Measurements from ENCODE around the gene XYLT2. TPM values are rescaled to one million over a fixed set of nuclear protein-coding genes. Genes with fewer than 3 reads are reported as not detected.

XYLT2 gene
- total and polyA plus RNA-seq, 10 of the 15 experiments (the other 5 are each of a cell fraction or from before 2014, with no cell fraction given) = 0.82 to 20.6 (median 13.0) TPM

GRCh38 chr17:50297407-50297865, 48.5 kb upstream of the XYLT2 start (continued):
- TF ChIP-seq, protein P1, sequence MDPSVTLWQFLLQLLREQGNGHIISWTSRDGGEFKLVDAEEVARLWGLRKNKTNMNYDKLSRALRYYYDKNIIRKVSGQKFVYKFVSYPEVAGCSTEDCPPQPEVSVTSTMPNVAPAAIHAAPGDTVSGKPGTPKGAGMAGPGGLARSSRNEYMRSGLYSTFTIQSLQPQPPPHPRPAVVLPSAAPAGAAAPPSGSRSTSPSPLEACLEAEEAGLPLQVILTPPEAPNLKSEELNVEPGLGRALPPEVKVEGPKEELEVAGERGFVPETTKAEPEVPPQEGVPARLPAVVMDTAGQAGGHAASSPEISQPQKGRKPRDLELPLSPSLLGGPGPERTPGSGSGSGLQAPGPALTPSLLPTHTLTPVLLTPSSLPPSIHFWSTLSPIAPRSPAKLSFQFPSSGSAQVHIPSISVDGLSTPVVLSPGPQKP (IDR thresholded peaks at IDR 0.05; ENCODE audit: low read depth, low read length) = no peak
- TF ChIP-seq, protein P2, sequence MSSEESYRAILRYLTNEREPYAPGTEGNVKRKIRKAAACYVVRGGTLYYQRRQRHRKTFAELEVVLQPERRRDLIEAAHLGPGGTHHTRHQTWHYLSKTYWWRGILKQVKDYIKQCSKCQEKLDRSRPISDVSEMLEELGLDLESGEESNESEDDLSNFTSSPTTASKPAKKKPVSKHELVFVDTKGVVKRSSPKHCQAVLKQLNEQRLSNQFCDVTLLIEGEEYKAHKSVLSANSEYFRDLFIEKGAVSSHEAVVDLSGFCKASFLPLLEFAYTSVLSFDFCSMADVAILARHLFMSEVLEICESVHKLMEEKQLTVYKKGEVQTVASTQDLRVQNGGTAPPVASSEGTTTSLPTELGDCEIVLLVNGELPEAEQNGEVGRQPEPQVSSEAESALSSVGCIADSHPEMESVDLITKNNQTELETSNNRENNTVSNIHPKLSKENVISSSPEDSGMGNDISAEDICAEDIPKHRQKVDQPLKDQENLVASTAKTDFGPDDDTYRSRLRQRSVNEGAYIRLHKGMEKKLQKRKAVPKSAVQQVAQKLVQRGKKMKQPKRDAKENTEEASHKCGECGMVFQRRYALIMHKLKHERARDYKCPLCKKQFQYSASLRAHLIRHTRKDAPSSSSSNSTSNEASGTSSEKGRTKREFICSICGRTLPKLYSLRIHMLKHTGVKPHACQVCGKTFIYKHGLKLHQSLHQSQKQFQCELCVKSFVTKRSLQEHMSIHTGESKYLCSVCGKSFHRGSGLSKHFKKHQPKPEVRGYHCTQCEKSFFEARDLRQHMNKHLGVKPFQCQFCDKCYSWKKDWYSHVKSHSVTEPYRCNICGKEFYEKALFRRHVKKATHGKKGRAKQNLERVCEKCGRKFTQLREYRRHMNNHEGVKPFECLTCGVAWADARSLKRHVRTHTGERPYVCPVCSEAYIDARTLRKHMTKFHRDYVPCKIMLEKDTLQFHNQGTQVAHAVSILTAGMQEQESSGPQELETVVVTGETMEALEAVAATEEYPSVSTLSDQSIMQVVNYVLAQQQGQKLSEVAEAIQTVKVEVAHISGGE (CRISPR knock-in tag; IDR thresholded peaks at IDR 0.05) = no peak
- TF ChIP-seq EED (IDR thresholded peaks at IDR 0.05; ENCODE audit: low read depth) = no peak
- TF ChIP-seq SPI1 (IDR thresholded peaks at IDR 0.05; ENCODE audit: borderline replicate concordance, insufficient read depth, low read depth, low read length) = no peak
- no peak for TF ChIP-seq CEBPB (IDR thresholded peaks at IDR 0.05; ENCODE audit: borderline replicate concordance in 1 of 2, low read depth in 2 of 2, low read length in 2 of 2)
- TF ChIP-seq POLR2A (IDR thresholded peaks at IDR 0.05; ENCODE audit: low read depth, low read length) = no peak
- TF ChIP-seq MAX (IDR thresholded peaks at IDR 0.05; ENCODE audit: low read depth, low read length) = 0 out of 2 replicates have a peak, but pooled peaks have one; percentile 18
- TF ChIP-seq RAD21 (IDR thresholded peaks at IDR 0.05; ENCODE audit: insufficient read depth, low read depth, low read length) = peak; percentile 100
- TF ChIP-seq, protein P3, sequence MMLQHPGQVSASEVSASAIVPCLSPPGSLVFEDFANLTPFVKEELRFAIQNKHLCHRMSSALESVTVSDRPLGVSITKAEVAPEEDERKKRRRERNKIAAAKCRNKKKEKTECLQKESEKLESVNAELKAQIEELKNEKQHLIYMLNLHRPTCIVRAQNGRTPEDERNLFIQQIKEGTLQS (IDR thresholded peaks at IDR 0.05; ENCODE audit: borderline replicate concordance, extremely low read depth, low read depth, low read length) = 0 out of 2 replicates have a peak, but pooled peaks have one; percentile 7
- no peak for TF ChIP-seq CBFB (IDR thresholded peaks at IDR 0.05; ENCODE audit: low read depth)
- no peak for TF ChIP-seq BCLAF1 (IDR thresholded peaks at IDR 0.05)
- no peak for TF ChIP-seq RBBP5 (conservative IDR thresholded peaks at IDR 0.05)
- TF ChIP-seq CBX3 (IDR thresholded peaks at IDR 0.05; ENCODE audit: borderline replicate concordance, low read depth) = no peak
- no peak for TF ChIP-seq KLF5 (IDR thresholded peaks at IDR 0.05; ENCODE audit: partially characterized antibody)
- peak; percentile 77 for TF ChIP-seq YY1 (IDR thresholded peaks at IDR 0.05; ENCODE audit: low read depth, low read length)
- TF ChIP-seq, protein P4, sequence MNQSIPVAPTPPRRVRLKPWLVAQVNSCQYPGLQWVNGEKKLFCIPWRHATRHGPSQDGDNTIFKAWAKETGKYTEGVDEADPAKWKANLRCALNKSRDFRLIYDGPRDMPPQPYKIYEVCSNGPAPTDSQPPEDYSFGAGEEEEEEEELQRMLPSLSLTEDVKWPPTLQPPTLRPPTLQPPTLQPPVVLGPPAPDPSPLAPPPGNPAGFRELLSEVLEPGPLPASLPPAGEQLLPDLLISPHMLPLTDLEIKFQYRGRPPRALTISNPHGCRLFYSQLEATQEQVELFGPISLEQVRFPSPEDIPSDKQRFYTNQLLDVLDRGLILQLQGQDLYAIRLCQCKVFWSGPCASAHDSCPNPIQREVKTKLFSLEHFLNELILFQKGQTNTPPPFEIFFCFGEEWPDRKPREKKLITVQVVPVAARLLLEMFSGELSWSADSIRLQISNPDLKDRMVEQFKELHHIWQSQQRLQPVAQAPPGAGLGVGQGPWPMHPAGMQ (IDR thresholded peaks at IDR 0.05; ENCODE audit: borderline replicate concordance) = no peak
- TF ChIP-seq BMI1 (IDR thresholded peaks at IDR 0.05; ENCODE audit: borderline replicate concordance) = no peak
- TF ChIP-seq FOXK2 (IDR thresholded peaks at IDR 0.05) = no peak
- TF ChIP-seq IKZF2 (IDR thresholded peaks at IDR 0.05) = no peak
- no peak for TF ChIP-seq RELA (IDR thresholded peaks at IDR 0.05; ENCODE audit: borderline replicate concordance, partially characterized antibody)

All from GM12878 (cell line).